ENCODE results near the gene VIPR2. TPM values are rescaled to one million over a fixed set of nuclear protein-coding genes. Genes with fewer than 3 reads are reported as not detected.

Gene VIPR2
- total and polyA plus RNA-seq, 2 of the 13 experiments (the other 11 are each of a cell fraction or from before 2014, with no cell fraction given): not detected

- Histone ChIP-seq H2AFZ (ENCODE audit: low read length) (no peak overlapping the region), H3K79me2 (ENCODE audit: insufficient read depth, low read length) (no peaks in the 10 kb centered on the region), H3K4me3 (replicated peaks in 1 of 3; ENCODE audit: insufficient read depth in 1 of 3, low read depth in 2 of 3, low read length in 3 of 3) (no peak overlapping the region), H3K4me1 (ENCODE audit: insufficient read depth, low read length) (no peaks in the 10 kb centered on the region), H3K27ac (ENCODE audit: extremely low read length, insufficient read depth, low read length) (no peak overlapping the region), H3K4me2 (ENCODE audit: low read depth, low read length) (no peak overlapping the region), H3K36me3 (replicated peaks in 1 of 2; ENCODE audit: control insufficient read depth in 1 of 2, insufficient read depth in 2 of 2, low read length in 2 of 2) (no peaks in the 10 kb centered on the region), H3K9me3 (ENCODE audit: low read length) (no peaks in the 10 kb centered on the region), H3K27me3 (ENCODE audit: control insufficient read depth in 1 of 2, insufficient read depth in 2 of 2, low read length in 2 of 2) (peaks cover 3 to 61% of the 10 kb centered on the region in 2 experiments; a peak in 3 of 5 replicates), H4K20me1 (ENCODE audit: insufficient read depth, low read length) (no peaks in the 10 kb centered on the region), H3K9ac (ENCODE audit: insufficient read depth, low read depth, low read length) (no peak overlapping the region)
- ATAC-seq (no peak), DNase-seq (ENCODE audit: low spot score) (no peak), FAIRE-seq (no peak)
- CTCF ChIA-PET (ENCODE audit: low intra/inter-chr PET ratio, low total read pairs): no interaction called here
- POLR2A ChIA-PET: no interaction called here
- intact Hi-C loops (cut with micrococcal nuclease; ENCODE audit: unreplicated experiment) (no loop called here), in situ Hi-C loops (cut with HindIII; ENCODE audit: extremely low pct_ligation_motif_present, low pct_unique_long_range_greater_than_20kb) (no loop called here)
- BruUV-seq (replicated peaks): no TSS peak
- no peak for TF ChIP-seq ARID5B (CRISPR knock-in tag; IDR thresholded peaks at IDR 0.05)
- 37% methylated on average over 19 of the region's 21 CpGs for WGBS (ENCODE audit: low lambda C conversion rate)
Observed at GRCh38 chr7:159103382-159104187, 41.1 kb downstream of the VIPR2 start.

GRCh38 chr7:159102681-159103381 is 41.8 kb downstream of the VIPR2 start:
- no peak overlapping the region for H3K9ac ChIP-seq (ENCODE audit: insufficient read depth, low read depth, low read length)
- ATAC-seq (no peak), DNase-seq (ENCODE audit: low spot score) (no peak), FAIRE-seq (no peak)
- H3K79me2 ChIP-seq (ENCODE audit: insufficient read depth, low read length): no peaks in the 10 kb centered on the region
- peaks cover 4 to 61% of the 10 kb centered on the region in 2 experiments; a peak in 3 of 5 replicates for H3K27me3 ChIP-seq (ENCODE audit: control insufficient read depth in 1 of 2, insufficient read depth in 2 of 2, low read length in 2 of 2)
- no peak overlapping the region for H3K27ac ChIP-seq (ENCODE audit: extremely low read length, insufficient read depth, low read length)
- POLR2A ChIA-PET: no interaction called here
- intact Hi-C loops (cut with micrococcal nuclease; ENCODE audit: unreplicated experiment): no loop called here
- WGBS (ENCODE audit: low lambda C conversion rate): 26% methylated on average over 5 of the region's 14 CpGs
- CTCF ChIA-PET (ENCODE audit: low intra/inter-chr PET ratio, low total read pairs): no interaction called here
- BruUV-seq (replicated peaks): no TSS peak
- H3K4me1 ChIP-seq (ENCODE audit: insufficient read depth, low read length): no peaks in the 10 kb centered on the region
- H3K9me3 ChIP-seq (ENCODE audit: low read length): no peaks in the 10 kb centered on the region
- in situ Hi-C loops (cut with HindIII; ENCODE audit: extremely low pct_ligation_motif_present, low pct_unique_long_range_greater_than_20kb): no loop called here
- no peak overlapping the region for H3K4me3 ChIP-seq (replicated peaks in 1 of 3; ENCODE audit: insufficient read depth in 1 of 3, low read depth in 2 of 3, low read length in 3 of 3)
- H2AFZ ChIP-seq (ENCODE audit: low read length): no peak overlapping the region
- no peak overlapping the region for H3K4me2 ChIP-seq (ENCODE audit: low read depth, low read length)
- H3K36me3 ChIP-seq (replicated peaks in 1 of 2; ENCODE audit: control insufficient read depth in 1 of 2, insufficient read depth in 2 of 2, low read length in 2 of 2): no peaks in the 10 kb centered on the region
- H4K20me1 ChIP-seq (ENCODE audit: insufficient read depth, low read length): no peaks in the 10 kb centered on the region
- TF ChIP-seq MATR3 (CRISPR knock-in tag; IDR thresholded peaks at IDR 0.05): no peak
- no peak for TF ChIP-seq ZNF619 (CRISPR knock-in tag; IDR thresholded peaks at IDR 0.05)
- no peak for TF ChIP-seq ZNF510 (CRISPR knock-in tag; IDR thresholded peaks at IDR 0.05; ENCODE audit: low read depth)
- no peak for TF ChIP-seq MED1 (CRISPR knock-in tag; IDR thresholded peaks at IDR 0.05)
- no peak for TF ChIP-seq ETV6 (CRISPR knock-in tag; conservative IDR thresholded peaks at IDR 0.05)
- no peak for TF ChIP-seq ZKSCAN5 (CRISPR knock-in tag; IDR thresholded peaks at IDR 0.05)
- TF ChIP-seq ZNF44 (CRISPR knock-in tag; IDR thresholded peaks at IDR 0.05): no peak
- TF ChIP-seq ZNF652 (CRISPR knock-in tag; IDR thresholded peaks at IDR 0.05; ENCODE audit: borderline replicate concordance, low read depth): no peak
- TF ChIP-seq CEBPB (IDR thresholded peaks at IDR 0.05; ENCODE audit: borderline replicate concordance, low read depth, low read length): no peak
- TF ChIP-seq LRRFIP1 (CRISPR knock-in tag; conservative IDR thresholded peaks at IDR 0.05): no peak
